DOHH2 (cell line): ENCODE data around the gene SYNGAP1.

Experiments used
- H3F3A ChIP-seq: fragments of 200-600 bp; sonication (generic), shearing (Covaris generic); 2 replicates; pipeline ENCODE4 v1.6.0; 2016; ENCODE audit warnings: antibody characterized with exemption, mild to moderate bottlenecking; ENCODE audit not compliant: control insufficient read depth, insufficient read depth
- H3K27ac ChIP-seq: fragments of 200-600 bp; sonication (generic); 2 replicates; pipeline ENCODE4 v1.5.1; 2014; ENCODE audit warnings: low read depth, mild to moderate bottlenecking, low read length, moderate library complexity
- H3K27me3 ChIP-seq: fragments of 200-600 bp; sonication (generic); 2 replicates; pipeline ENCODE4 v1.6.1; 2014; ENCODE audit warnings: mild to moderate bottlenecking, low read length, mixed read lengths; ENCODE audit not compliant: control insufficient read depth
- H3K36me3 ChIP-seq: fragments of 200-600 bp; sonication (generic); 2 replicates; pipeline ENCODE4 v1.6.1; 2014; ENCODE audit warnings: mild to moderate bottlenecking, low read length, moderate library complexity, mixed read lengths; ENCODE audit not compliant: control insufficient read depth
- H3K4me1 ChIP-seq: fragments of 200-600 bp; sonication (generic); 2 replicates; pipeline ENCODE4 v1.6.1; 2014; ENCODE audit warnings: mild to moderate bottlenecking, low read length, mixed read lengths; ENCODE audit not compliant: control insufficient read depth
- H3K4me2 ChIP-seq: fragments of 200-600 bp; sonication (generic); 2 replicates; pipeline ENCODE4 v1.6.0; 2014; ENCODE audit warnings: mild to moderate bottlenecking, low read length, moderate library complexity
- H3K4me3 ChIP-seq: fragments of 200-600 bp; sonication (generic); 2 replicates; pipeline ENCODE4 v1.5.1; 2014; ENCODE audit warnings: mild to moderate bottlenecking, low read length, mixed read lengths
- H3K79me2 ChIP-seq: fragments of 200-600 bp; sonication (generic); 2 replicates; pipeline ENCODE4 v1.6.1; 2014; ENCODE audit warnings: mild to moderate bottlenecking, low read length, mixed read lengths; ENCODE audit not compliant: control insufficient read depth
- H3K9me2 ChIP-seq: fragments of 200-600 bp; sonication (generic); replicated peaks from 2 replicates; pipeline ENCODE4 v1.6.1; 2014; ENCODE audit warnings: mild to moderate bottlenecking, low read length, mixed read lengths; ENCODE audit not compliant: control insufficient read depth
- H3K9me3 ChIP-seq: fragments of 200-600 bp; sonication (generic); 2 replicates; pipeline ENCODE4 v1.6.1; 2014; ENCODE audit warnings: antibody characterized with exemption, low read length, mixed read lengths; ENCODE audit not compliant: control insufficient read depth, insufficient read depth
- H4K20me1 ChIP-seq: fragments of 200-600 bp; sonication (generic); 2 replicates; pipeline ENCODE4 v1.6.0; 2014; ENCODE audit warnings: low read depth, mild to moderate bottlenecking, antibody characterized with exemption, low read length, moderate library complexity; ENCODE audit not compliant: control insufficient read depth, insufficient read depth
- CTCF ChIP-seq: fragments of 200-600 bp; sonication (generic); IDR thresholded peaks from one replicate; pipeline ENCODE4 v1.5.1; 2014; ENCODE audit warnings: antibody characterized with exemption, mild to moderate bottlenecking, low read depth, low read length; ENCODE audit not compliant: poor library complexity, severe bottlenecking
- EZH2phosphoT487 ChIP-seq: fragments of 200-600 bp; sonication (generic); IDR thresholded peaks from 2 replicates; pipeline ENCODE4 v1.6.1; 2017; ENCODE audit warnings: borderline replicate concordance, mild to moderate bottlenecking, antibody characterized with exemption, low read length, moderate library complexity, mixed read lengths

The SYNGAP1 gene

GRCh38 chr6:33410050-33410710 is 9.7 kb upstream of the SYNGAP1 start:
- H3K36me3 ChIP-seq: peaks cover 61% of the 10 kb centered on the region
- H3K27ac ChIP-seq: peak overlapping the region; percentile 86

GRCh38 chr6:33410711-33411631 is 8.9 kb upstream of the SYNGAP1 start, which contains the start of gene PHF1:
TSS of gene PHF1 (plus strand) at chr6:33411014. CDS start at chr6:33412264, 1,250 bp downstream.
- H3K9me2 ChIP-seq: no peaks in the 10 kb centered on the region
- H3K4me3 ChIP-seq: peak within 1 kb of the TSS; percentile 83
- peaks cover 15% of the 10 kb centered on the region for H3K79me2 ChIP-seq
- H4K20me1 ChIP-seq: no peaks in the 10 kb centered on the region
- H3K9me3 ChIP-seq: no peaks in the 10 kb centered on the region
- peaks cover 45% of the 10 kb centered on the region for H3F3A ChIP-seq
- H3K4me1 ChIP-seq: peaks cover 43% of the 10 kb centered on the region
- peak within 1 kb of the TSS; percentile 92 for H3K4me2 ChIP-seq
- H3K36me3 ChIP-seq: peaks cover 61% of the 10 kb centered on the region
- TF ChIP-seq EZH2phosphoT487 (no peak), CTCF (no peak)
- peak within 1 kb of the TSS; percentile 86 for H3K27ac ChIP-seq
- H3K27me3 ChIP-seq: no peaks in the 10 kb centered on the region

More at GRCh38 chr6:33410050-33410710, 9.7 kb upstream of the SYNGAP1 start:
- TF ChIP-seq EZH2phosphoT487 (no peak), CTCF (no peak)
- peak overlapping the region; percentile 79 for H3K4me3 ChIP-seq
- H3K79me2 ChIP-seq: peaks cover 8% of the 10 kb centered on the region
- no peaks in the 10 kb centered on the region for H3K9me3 ChIP-seq
- no peaks in the 10 kb centered on the region for H4K20me1 ChIP-seq
- H3K4me2 ChIP-seq: peak overlapping the region; percentile 92
- no peaks in the 10 kb centered on the region for H3K9me2 ChIP-seq
- H3F3A ChIP-seq: peaks cover 47% of the 10 kb centered on the region
- H3K4me1 ChIP-seq: peaks cover 35% of the 10 kb centered on the region
- H3K27me3 ChIP-seq: no peaks in the 10 kb centered on the region

GRCh38 chr6:33411632-33412005 is 8.2 kb upstream of the SYNGAP1 start:
- H3K4me1 ChIP-seq: peaks cover 49% of the 10 kb centered on the region
- H3K9me3 ChIP-seq: no peaks in the 10 kb centered on the region
- H3K79me2 ChIP-seq: peaks cover 22% of the 10 kb centered on the region
- peak overlapping the region; percentile 83 for H3K4me3 ChIP-seq
- peak overlapping the region; percentile 88 for H3K4me2 ChIP-seq
- H4K20me1 ChIP-seq: no peaks in the 10 kb centered on the region; the same call in 1 of the 2 replicates
- no peaks in the 10 kb centered on the region for H3K27me3 ChIP-seq
- TF ChIP-seq EZH2phosphoT487: no peak
- TF ChIP-seq CTCF: no peak
- peaks cover 60% of the 10 kb centered on the region for H3K36me3 ChIP-seq
- H3K9me2 ChIP-seq: no peaks in the 10 kb centered on the region
- peaks cover 45% of the 10 kb centered on the region for H3F3A ChIP-seq
- peak overlapping the region; percentile 61; the same call in 1 of the 2 replicates for H3K27ac ChIP-seq
